Muscle of leg (tissue), 11 donors: ENCODE data around the gene SEC14L5. TPM values are rescaled to one million over a fixed set of nuclear protein-coding genes. Genes with fewer than 3 reads are reported as not detected.
"Not testable (repeated sequence)": the region's sequence is repeated elsewhere in the genome, so short reads cannot be mapped to it uniquely, and the experiment has no call there.

Experiments used
- DNase-seq: peaks from one replicate; pipeline ENCODE4 v3.0.0; 2013
- H3K27ac ChIP-seq: one replicate; pipeline ENCODE4 v1.5.1; 2013; ENCODE audit warnings: mild to moderate bottlenecking, low read length, control low read depth
- H3K27me3 ChIP-seq: one replicate; pipeline ENCODE4 v1.6.1; 2013; ENCODE audit warnings: low read length; ENCODE audit not compliant: control insufficient read depth, insufficient read depth
- H3K36me3 ChIP-seq: one replicate; pipeline ENCODE4 v1.6.1; 2013; ENCODE audit warnings: low read length; ENCODE audit not compliant: control insufficient read depth, insufficient read depth
- H3K4me1 ChIP-seq: one replicate; pipeline ENCODE4 v1.6.1; 2013; ENCODE audit warnings: low read length; ENCODE audit not compliant: control insufficient read depth, insufficient read depth
- H3K4me3 ChIP-seq: one replicate; pipeline ENCODE4 v1.5.1; 2013; ENCODE audit warnings: low read length, control low read depth
- H3K9me3 ChIP-seq: replicated peaks from 2 replicates; pipeline ENCODE4 v1.6.1; 2013; ENCODE audit warnings: low read depth, low read length; ENCODE audit not compliant: control insufficient read depth
- WGBS: methylation state at CpG from one replicate; pipeline ENCODE4 v1.1.5; 2013; ENCODE audit warnings: missing lambda C conversion rate; ENCODE audit not compliant: insufficient coverage; 5-methylcytosine and 5-hydroxymethylcytosine counted together
- polyA plus RNA-seq, 8 donors: library from polyadenylated mRNA; unstranded; fragments of 120-200 nt; gene quantifications; one replicate each; pipeline versions ENCODE4 v1.2.1 to v1.2.3, GENCODE V29; 2013; ENCODE audit warnings: inconsistent platforms in 1 of 8, low replicate concordance in 1 of 8; ENCODE audit not compliant: insufficient read length in 8 of 8, insufficient read depth in 1 of 8
- total RNA-seq: library from RNA; stranded (reverse); fragments of 120-200 nt; gene quantifications from one replicate; pipeline ENCODE4 v1.2.4, GENCODE V29; 2013

The SEC14L5 gene
- total and polyA plus RNA-seq, 9 donors = 0.40 to 1.00 (median 0.84) TPM

- no peak overlapping the region for H3K27ac ChIP-seq
- H3K36me3 ChIP-seq = no peaks in the 10 kb centered on the region
- peaks cover 18% of the 10 kb centered on the region for H3K4me1 ChIP-seq
- no peaks in the 10 kb centered on the region for H3K27me3 ChIP-seq
- 60% methylated on average over 15 of the region's 16 CpGs for WGBS
- no peak for DNase-seq
- no peaks in the 10 kb centered on the region for H3K9me3 ChIP-seq
- no peak overlapping the region for H3K4me3 ChIP-seq
These were observed 9.0 kb upstream of the SEC14L5 start for GRCh38 chr16:4948903-4949766.

GRCh38 chr16:4949986-4950385 lies 8.1 kb upstream of the SEC14L5 start:
- Histone ChIP-seq H3K9me3 (no peaks in the 10 kb centered on the region), H3K4me1 (peaks cover 9% of the 10 kb centered on the region), H3K36me3 (no peaks in the 10 kb centered on the region), H3K27me3 (peaks cover 3% of the 10 kb centered on the region), H3K27ac (no peak overlapping the region), H3K4me3 (no peak overlapping the region)
- WGBS = 25% methylated on average over 2 of the region's 10 CpGs
- no peak for DNase-seq

- H3K9me3 ChIP-seq, H3K4me3 ChIP-seq, H3K4me1 ChIP-seq, H3K27ac ChIP-seq, DNase-seq, H3K27me3 ChIP-seq, H3K36me3 ChIP-seq: not testable (repeated sequence)
- 80% methylated on average over 2 of the region's 3 CpGs for WGBS
These were observed 6.5 kb upstream of the SEC14L5 start for GRCh38 chr16:4951583-4951982.

- H3K36me3 ChIP-seq = no peaks in the 10 kb centered on the region
- no peak overlapping the region for H3K4me3 ChIP-seq
- WGBS = 93% methylated on average over 1 of the region's 1 CpG
- H3K27me3 ChIP-seq = peaks cover 10% of the 10 kb centered on the region
- H3K9me3 ChIP-seq = no peaks in the 10 kb centered on the region
- H3K27ac ChIP-seq = no peak overlapping the region
- DNase-seq = no peak
- H3K4me1 ChIP-seq = peaks cover 16% of the 10 kb centered on the region
These were observed 3.4 kb upstream of the SEC14L5 start for GRCh38 chr16:4954714-4955113.

- Histone ChIP-seq H3K27ac (no peak overlapping the region), H3K36me3 (no peaks in the 10 kb centered on the region), H3K9me3 (no peaks in the 10 kb centered on the region), H3K4me1 (peaks cover 16% of the 10 kb centered on the region), H3K4me3 (peak overlapping the region; percentile 41), H3K27me3 (peaks cover 19% of the 10 kb centered on the region)
- no peak for DNase-seq
- 21% methylated on average over 8 of the region's 10 CpGs for WGBS
These were observed 760 bp upstream of the SEC14L5 start for GRCh38 chr16:4957420-4957719.

- Histone ChIP-seq H3K27ac (no peak overlapping the region), H3K9me3 (no peaks in the 10 kb centered on the region), H3K4me1 (peaks cover 16% of the 10 kb centered on the region), H3K36me3 (no peaks in the 10 kb centered on the region), H3K27me3 (peaks cover 19% of the 10 kb centered on the region), H3K4me3 (peak overlapping the region; percentile 18)
- 43% methylated on average over 26 of the region's 29 CpGs for WGBS
- DNase-seq = no peak
These were observed 644 bp downstream of the SEC14L5 start for GRCh38 chr16:4958510-4959438.

GRCh38 chr16:4960579-4960978 lies 2.4 kb downstream of the SEC14L5 start:
- H3K4me3 ChIP-seq = no peak overlapping the region
- 76% methylated on average over 5 of the region's 6 CpGs for WGBS
- H3K27me3 ChIP-seq = peaks cover 14% of the 10 kb centered on the region
- no peaks in the 10 kb centered on the region for H3K36me3 ChIP-seq
- no peak overlapping the region for H3K27ac ChIP-seq
- H3K9me3 ChIP-seq = no peaks in the 10 kb centered on the region
- H3K4me1 ChIP-seq = peaks cover 16% of the 10 kb centered on the region
- no peak for DNase-seq

- no peaks in the 10 kb centered on the region for H3K9me3 ChIP-seq
- H3K4me3 ChIP-seq = no peak overlapping the region
- DNase-seq = no peak
- H3K36me3 ChIP-seq = no peaks in the 10 kb centered on the region
- peaks cover 10% of the 10 kb centered on the region for H3K4me1 ChIP-seq
- WGBS = 77% methylated on average over 5 of the region's 7 CpGs
- H3K27ac ChIP-seq = no peak overlapping the region
- peaks cover 13% of the 10 kb centered on the region for H3K27me3 ChIP-seq
These were observed 4.6 kb downstream of the SEC14L5 start for GRCh38 chr16:4962716-4963115.

GRCh38 chr16:4963527-4963926 lies 5.4 kb downstream of the SEC14L5 start:
- WGBS = no CpG with 5 or more reads among the region's 7 CpGs
- not testable (repeated sequence) for H3K9me3 ChIP-seq, DNase-seq, H3K4me1 ChIP-seq, H3K36me3 ChIP-seq, H3K27ac ChIP-seq, H3K4me3 ChIP-seq
- H3K27me3 ChIP-seq = peaks cover 13% of the 10 kb centered on the region

- Histone ChIP-seq H3K36me3 (no peaks in the 10 kb centered on the region), H3K27ac (no peak overlapping the region), H3K4me1 (peaks cover 6% of the 10 kb centered on the region), H3K9me3 (no peaks in the 10 kb centered on the region), H3K27me3 (peaks cover 4% of the 10 kb centered on the region), H3K4me3 (no peak overlapping the region)
- no peak for DNase-seq
- WGBS = 47% methylated on average over 8 of the region's 10 CpGs
These were observed 8.8 kb downstream of the SEC14L5 start for GRCh38 chr16:4966736-4967453.
